GM18499 (cell line): ENCODE measurements around the gene RBBP4.

Experiments
- ATAC-seq: cut with Tn5 transposase; IDR thresholded peaks from one replicate; pipeline ENCODE4 v1.9.1; 2021; ENCODE audit warnings: moderate number of reproducible peaks; ENCODE audit not compliant: insufficient read depth, unreplicated experiment

The RBBP4 gene

GRCh38 chr1:32716312-32717148 is 65.5 kb downstream of the RBBP4 start:
- no peak for ATAC-seq

GRCh38 chr1:32717503-32717902 is 66.5 kb downstream of the RBBP4 start:
- no peak for ATAC-seq

GRCh38 chr1:32718036-32718435 is 67.0 kb downstream of the RBBP4 start:
- ATAC-seq, result no peak

GRCh38 chr1:32718527-32718926 is 67.5 kb downstream of the RBBP4 start:
- ATAC-seq, result no peak

- no peak for ATAC-seq
These were observed 68.8 kb downstream of the RBBP4 start for GRCh38 chr1:32719681-32720275.

GRCh38 chr1:32724678-32725614 is 73.9 kb downstream of the RBBP4 start:
- ATAC-seq, result no peak

- ATAC-seq, result no peak
These were observed 74.6 kb downstream of the RBBP4 start for GRCh38 chr1:32725615-32725982.

- no peak for ATAC-seq
These were observed 76.9 kb downstream of the RBBP4 start for GRCh38 chr1:32727876-32728275.

GRCh38 chr1:32728413-32729077 is 77.5 kb downstream of the RBBP4 start:
- no peak for ATAC-seq

- ATAC-seq, result no peak
These were observed 78.4 kb downstream of the RBBP4 start for GRCh38 chr1:32729254-32730046.

GRCh38 chr1:32733582-32734321 is 82.7 kb downstream of the RBBP4 start:
- no peak for ATAC-seq
